GM12891 (cell line): ENCODE results near the gene DNTTIP2.
"Not testable (repeated sequence)": the region's sequence is repeated elsewhere in the genome, so short reads cannot be mapped to it uniquely, and the experiment has no call there.

ENCODE experiments used
- DNase-seq: peaks from one replicate; pipeline ENCODE4 v3.0.0; 2011; ENCODE audit warnings: low spot score; ENCODE audit not compliant: insufficient read length
- FAIRE-seq: peaks from 2 replicates; lab custom pipeline; 2011; peaks lifted over from hg19 to GRCh38; lab: Jason Lieb, UNC
- PAX5 ChIP-seq: IDR thresholded peaks from 2 replicates; pipeline ENCODE4 v1.6.1; 2011; ENCODE audit warnings: low read length, moderate library complexity, mild to moderate bottlenecking; ENCODE audit not compliant: insufficient read depth, severe bottlenecking
- POLR2A ChIP-seq: IDR thresholded peaks from 2 replicates; pipeline ENCODE4 v1.6.1; 2011; ENCODE audit warnings: low read depth, low read length, control low read depth
- POLR2AphosphoS5 ChIP-seq: IDR thresholded peaks from 2 replicates; pipeline ENCODE4 v1.6.1; 2011; ENCODE audit warnings: low read depth, low read length, control low read depth
- POU2F2 ChIP-seq: IDR thresholded peaks from 2 replicates; pipeline ENCODE4 v1.6.1; 2011; ENCODE audit warnings: low read depth, mild to moderate bottlenecking, control low read depth, low read length, moderate library complexity
- SPI1 ChIP-seq: IDR thresholded peaks from 2 replicates; pipeline ENCODE4 v1.6.1; 2011; ENCODE audit warnings: low read depth, low read length, control low read depth
- TAF1 ChIP-seq: IDR thresholded peaks from 2 replicates; pipeline ENCODE4 v1.6.1; 2011; ENCODE audit warnings: low read depth, low read length, control low read depth

Gene DNTTIP2

GRCh38 chr1:93878501-93878888, 511 bp downstream of the DNTTIP2 start:
- FAIRE-seq = no peak
- no peak for TF ChIP-seq SPI1
- no peak for TF ChIP-seq POLR2AphosphoS5
- no peak for TF ChIP-seq PAX5
- no peak for TF ChIP-seq TAF1
- TF ChIP-seq POU2F2 = no peak
- TF ChIP-seq POLR2A = no peak
- DNase-seq = peak; percentile 33

- no peak for DNase-seq
- no peak for FAIRE-seq
- TF ChIP-seq TAF1 = no peak
- TF ChIP-seq PAX5 = no peak
- TF ChIP-seq POLR2A = no peak
These were observed 1.5 kb downstream of the DNTTIP2 start for GRCh38 chr1:93877529-93877928.

- TF ChIP-seq POLR2A (no peak), TAF1 (no peak), POLR2AphosphoS5 (no peak), POU2F2 (no peak), SPI1 (no peak), PAX5 (no peak)
- no peak for FAIRE-seq
- no peak for DNase-seq
These were observed 2.8 kb downstream of the DNTTIP2 start for GRCh38 chr1:93876244-93876643.

- TF ChIP-seq POLR2AphosphoS5 = no peak
- no peak for TF ChIP-seq POU2F2
- TF ChIP-seq PAX5 = no peak
- TF ChIP-seq TAF1 = no peak
- TF ChIP-seq SPI1 = no peak
- TF ChIP-seq POLR2A = no peak
- DNase-seq = no peak
- peak; percentile 58 for FAIRE-seq
These were observed 4.9 kb downstream of the DNTTIP2 start for GRCh38 chr1:93874025-93874651.

- FAIRE-seq (no peak), DNase-seq (no peak)
- TF ChIP-seq POLR2AphosphoS5 = no peak
- TF ChIP-seq TAF1 = no peak
- TF ChIP-seq PAX5 = no peak
- no peak for TF ChIP-seq POU2F2
- TF ChIP-seq POLR2A = no peak
- no peak for TF ChIP-seq SPI1
These were observed 7.6 kb downstream of the DNTTIP2 start for GRCh38 chr1:93871366-93871765.

- FAIRE-seq = no peak
- no peak for DNase-seq
These were observed 9.4 kb downstream of the DNTTIP2 start for GRCh38 chr1:93869653-93870052.

GRCh38 chr1:93868492-93868891, 10.5 kb downstream of the DNTTIP2 start:
- not testable (repeated sequence) for FAIRE-seq, DNase-seq

More at GRCh38 chr1:93869653-93870052, 9.4 kb downstream of the DNTTIP2 start:
- TF ChIP-seq POLR2A (no peak), POLR2AphosphoS5 (no peak), TAF1 (no peak), SPI1 (no peak), POU2F2 (no peak), PAX5 (no peak)

GRCh38 chr1:93865253-93865652, 13.8 kb downstream of the DNTTIP2 start:
- no peak for TF ChIP-seq POLR2AphosphoS5
- FAIRE-seq = no peak
- no peak for DNase-seq

GRCh38 chr1:93864175-93864574, 14.8 kb downstream of the DNTTIP2 start:
- no peak for TF ChIP-seq POU2F2
- TF ChIP-seq POLR2A = no peak
- no peak for DNase-seq
- FAIRE-seq = no peak

- not testable (repeated sequence) for DNase-seq, FAIRE-seq
These were observed 21.4 kb downstream of the DNTTIP2 start for GRCh38 chr1:93857653-93858052.

GRCh38 chr1:93855983-93856382, 23.0 kb downstream of the DNTTIP2 start:
- DNase-seq, FAIRE-seq: not testable (repeated sequence)

GRCh38 chr1:93853940-93854339, 25.1 kb downstream of the DNTTIP2 start:
- TF ChIP-seq SPI1 (no peak), TAF1 (no peak), POLR2A (no peak), PAX5 (no peak)
- no peak for FAIRE-seq

More at GRCh38 chr1:93853940-93854339, 25.1 kb downstream of the DNTTIP2 start:
- DNase-seq = no peak
